SK-N-SH treated with all-trans-retinoic acid at 6 μM for 48 hours (cell line): ENCODE measurements around the gene BMF.

Experiments
- ATAC-seq: fragments of 200-7000 bp; cut with Tn5 transposase; 3 replicates; pipeline ENCODE4 v1.9.1; 2020; ENCODE audit warnings: mild to moderate bottlenecking, moderate library complexity
- BACH2 ChIP-seq: fragments of 250-450 bp; sonication (Bioruptor Pico); IDR thresholded peaks from 2 replicates; pipeline ENCODE4 v1.9.0; 2021; ENCODE audit warnings: mild to moderate bottlenecking, borderline replicate concordance
- CREB5 ChIP-seq: fragments of 250-450 bp; sonication (Bioruptor Pico); IDR thresholded peaks from 2 replicates; pipeline ENCODE4 v1.5.1; 2020; ENCODE audit warnings: low read depth, mild to moderate bottlenecking, moderate library complexity
- CSDC2 ChIP-seq: fragments of 250-450 bp; sonication (Bioruptor Pico); IDR thresholded peaks from 2 replicates; pipeline ENCODE4 v1.5.0; 2020; ENCODE audit warnings: mild to moderate bottlenecking, moderate library complexity
- ESRRG ChIP-seq: fragments of 250-450 bp; sonication (Bioruptor Pico); IDR thresholded peaks from 2 replicates; pipeline ENCODE4 v1.6.1; 2021; ENCODE audit warnings: mild to moderate bottlenecking
- OSR1 ChIP-seq: fragments of 250-450 bp; sonication (Bioruptor Pico); IDR thresholded peaks from 2 replicates; pipeline ENCODE4 v1.8.0; 2022; ENCODE audit warnings: moderate library complexity, mild to moderate bottlenecking, inconsistent platforms
- PATZ1 ChIP-seq: fragments of 250-450 bp; sonication (Bioruptor Pico); IDR thresholded peaks from 2 replicates; pipeline ENCODE4 v1.8.0; 2020; ENCODE audit warnings: mild to moderate bottlenecking, moderate library complexity, borderline replicate concordance
- POU6F1 ChIP-seq: fragments of 250-450 bp; sonication (Bioruptor Pico); IDR thresholded peaks from 2 replicates; pipeline ENCODE4 v1.8.0; 2021; ENCODE audit warnings: low read depth, mild to moderate bottlenecking, moderate library complexity, borderline replicate concordance
- PPARA ChIP-seq: fragments of 250-450 bp; sonication (Bioruptor Pico); IDR thresholded peaks from 2 replicates; pipeline ENCODE4 v1.5.0; 2020; ENCODE audit warnings: mild to moderate bottlenecking, borderline replicate concordance
- RARB ChIP-seq: fragments of 250-450 bp; sonication (Bioruptor Pico); IDR thresholded peaks from 2 replicates; pipeline ENCODE4 v1.8.0; 2021; ENCODE audit warnings: mild to moderate bottlenecking, moderate library complexity
- TOX ChIP-seq: fragments of 250-450 bp; sonication (Bioruptor Pico); IDR thresholded peaks from 2 replicates; pipeline ENCODE4 v1.8.0; 2021; ENCODE audit warnings: mild to moderate bottlenecking, moderate library complexity, borderline replicate concordance
- ZC3H10 ChIP-seq: fragments of 250-450 bp; sonication (Bioruptor Pico); IDR thresholded peaks from 2 replicates; pipeline ENCODE4 v1.5.1; 2021; ENCODE audit warnings: mild to moderate bottlenecking, moderate library complexity
- ZFP3 ChIP-seq: fragments of 250-450 bp; sonication (Bioruptor Pico); IDR thresholded peaks from 2 replicates; pipeline ENCODE4 v1.5.0; 2020; ENCODE audit warnings: mild to moderate bottlenecking, moderate library complexity
- ZNF565 ChIP-seq: fragments of 450-650 bp; formaldehyde crosslinking; conservative IDR thresholded peaks from 2 replicates; pipeline ENCODE4 v1.5.0; 2020; ENCODE audit warnings: low read depth, mild to moderate bottlenecking, moderate library complexity
- ZNF70 ChIP-seq: fragments of 450-650 bp; formaldehyde crosslinking; IDR thresholded peaks from 2 replicates; pipeline ENCODE4 v1.5.0; 2020; ENCODE audit warnings: mild to moderate bottlenecking, moderate library complexity
- TF ChIP-seq, protein P1 (sequence below): fragments of 250-450 bp; sonication (Bioruptor Pico); IDR thresholded peaks from 2 replicates; pipeline ENCODE4 v1.5.0; 2020; ENCODE audit warnings: mild to moderate bottlenecking, moderate library complexity

BMF gene

DNA sequence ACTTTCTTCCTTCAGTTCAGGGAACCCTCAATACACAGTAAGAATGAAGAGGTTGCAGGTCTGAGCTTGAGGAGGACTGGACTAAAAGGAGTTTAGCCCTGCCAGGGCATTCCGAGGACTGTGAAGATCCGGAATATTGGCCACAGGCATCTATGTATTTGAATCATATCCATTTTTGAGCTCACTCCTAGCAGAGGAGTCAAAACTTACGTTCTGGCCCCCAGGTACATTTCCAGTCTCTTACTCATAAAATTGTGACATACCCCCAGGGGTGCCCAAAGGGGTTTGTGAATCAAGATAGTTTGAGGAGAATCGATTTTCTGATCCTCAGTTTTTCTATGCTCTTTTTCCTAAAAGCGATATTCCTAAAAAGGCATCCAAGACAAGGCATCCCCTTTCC is 42.1 kb downstream of the BMF start:
- no peak for ATAC-seq
- TF ChIP-seq ZNF565 (CRISPR knock-in tag) (no peak), ZC3H10 (CRISPR knock-in tag) (no peak), ZNF70 (no peak), PATZ1 (no peak), ZFP3 (no peak), BACH2 (CRISPR knock-in tag) (no peak), CREB5 (CRISPR knock-in tag) (no peak)

GRCh38 chr15:40065166-40065565 is 43.5 kb downstream of the BMF start:
- no peak for ATAC-seq

More at GRCh38 chr15:40065166-40065565, 43.5 kb downstream of the BMF start:
- TF ChIP-seq ZC3H10 (CRISPR knock-in tag) (no peak), POU6F1 (CRISPR knock-in tag) (no peak), RARB (CRISPR knock-in tag) (no peak), ESRRG (no peak), ZNF70 (no peak), CSDC2 (CRISPR knock-in tag) (no peak), TOX (CRISPR knock-in tag) (no peak), OSR1 (CRISPR knock-in tag) (no peak), CREB5 (CRISPR knock-in tag) (no peak), PATZ1 (no peak), PPARA (CRISPR knock-in tag) (no peak), ZNF565 (CRISPR knock-in tag) (no peak)
- TF ChIP-seq, protein P1, sequence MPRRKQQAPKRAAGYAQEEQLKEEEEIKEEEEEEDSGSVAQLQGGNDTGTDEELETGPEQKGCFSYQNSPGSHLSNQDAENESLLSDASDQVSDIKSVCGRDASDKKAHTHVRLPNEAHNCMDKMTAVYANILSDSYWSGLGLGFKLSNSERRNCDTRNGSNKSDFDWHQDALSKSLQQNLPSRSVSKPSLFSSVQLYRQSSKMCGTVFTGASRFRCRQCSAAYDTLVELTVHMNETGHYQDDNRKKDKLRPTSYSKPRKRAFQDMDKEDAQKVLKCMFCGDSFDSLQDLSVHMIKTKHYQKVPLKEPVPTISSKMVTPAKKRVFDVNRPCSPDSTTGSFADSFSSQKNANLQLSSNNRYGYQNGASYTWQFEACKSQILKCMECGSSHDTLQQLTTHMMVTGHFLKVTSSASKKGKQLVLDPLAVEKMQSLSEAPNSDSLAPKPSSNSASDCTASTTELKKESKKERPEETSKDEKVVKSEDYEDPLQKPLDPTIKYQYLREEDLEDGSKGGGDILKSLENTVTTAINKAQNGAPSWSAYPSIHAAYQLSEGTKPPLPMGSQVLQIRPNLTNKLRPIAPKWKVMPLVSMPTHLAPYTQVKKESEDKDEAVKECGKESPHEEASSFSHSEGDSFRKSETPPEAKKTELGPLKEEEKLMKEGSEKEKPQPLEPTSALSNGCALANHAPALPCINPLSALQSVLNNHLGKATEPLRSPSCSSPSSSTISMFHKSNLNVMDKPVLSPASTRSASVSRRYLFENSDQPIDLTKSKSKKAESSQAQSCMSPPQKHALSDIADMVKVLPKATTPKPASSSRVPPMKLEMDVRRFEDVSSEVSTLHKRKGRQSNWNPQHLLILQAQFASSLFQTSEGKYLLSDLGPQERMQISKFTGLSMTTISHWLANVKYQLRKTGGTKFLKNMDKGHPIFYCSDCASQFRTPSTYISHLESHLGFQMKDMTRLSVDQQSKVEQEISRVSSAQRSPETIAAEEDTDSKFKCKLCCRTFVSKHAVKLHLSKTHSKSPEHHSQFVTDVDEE (CRISPR knock-in tag): no peak
